KMS-11 (cell line): ENCODE measurements around the gene BCKDHA.

ENCODE experiments used
- H2AFZ ChIP-seq: fragments of 200-600 bp; sonication (generic); 2 replicates; pipeline ENCODE4 v1.6.1; 2016; ENCODE audit warnings: antibody characterized with exemption, mixed run types, low read depth
- H3K27ac ChIP-seq: fragments of 200-600 bp; sonication (generic); 2 replicates; pipeline ENCODE4 v1.6.1; 2016; ENCODE audit warnings: mild to moderate bottlenecking, mixed run types
- H3K27me3 ChIP-seq: fragments of 200-600 bp; sonication (generic); 2 replicates; pipeline ENCODE4 v1.6.1; 2017; ENCODE audit warnings: mild to moderate bottlenecking, low read depth, mixed run types, moderate library complexity; ENCODE audit not compliant: insufficient read depth
- H3K36me3 ChIP-seq: fragments of 200-600 bp; sonication (generic); 2 replicates; pipeline ENCODE4 v1.6.1; 2017; ENCODE audit warnings: mild to moderate bottlenecking, mixed run types; ENCODE audit not compliant: insufficient read depth
- H3K4me1 ChIP-seq: fragments of 200-600 bp; sonication (generic); 2 replicates; pipeline ENCODE4 v1.6.1; 2016; ENCODE audit warnings: mild to moderate bottlenecking, low read depth, mixed run types; ENCODE audit not compliant: poor library complexity, severe bottlenecking
- H3K4me2 ChIP-seq: fragments of 200-600 bp; sonication (generic); 2 replicates; pipeline ENCODE4 v1.7.0; 2016; ENCODE audit warnings: mild to moderate bottlenecking, mixed run types
- H3K4me3 ChIP-seq: fragments of 200-600 bp; sonication (generic); IDR thresholded peaks from 2 replicates; pipeline ENCODE4 v1.6.1; 2017; ENCODE audit warnings: low read depth, low read length, mixed read lengths; ENCODE audit not compliant: insufficient read depth
- H3K79me2 ChIP-seq: fragments of 200-600 bp; sonication (generic); 2 replicates; pipeline ENCODE4 v1.6.1; 2016; ENCODE audit warnings: low read depth, mixed run types; ENCODE audit not compliant: insufficient read depth
- H3K9ac ChIP-seq: fragments of 200-600 bp; sonication (generic); 2 replicates; pipeline ENCODE4 v1.6.1; 2016; ENCODE audit warnings: mild to moderate bottlenecking, mixed run types
- H4K20me1 ChIP-seq: fragments of 200-600 bp; sonication (generic); 2 replicates; pipeline ENCODE4 v1.6.1; 2016; ENCODE audit warnings: mild to moderate bottlenecking, mixed run types; ENCODE audit not compliant: insufficient read depth
- CTCF ChIP-seq: fragments of 200-600 bp; sonication (generic); conservative IDR thresholded peaks from 2 replicates; pipeline ENCODE4 v1.6.1; 2017; ENCODE audit warnings: low read depth, mild to moderate bottlenecking, antibody characterized with exemption, low read length, moderate library complexity, mixed read lengths

The BCKDHA gene

GRCh38 chr19:41355035-41355434 lies 42.6 kb upstream of the BCKDHA start:
- H3K4me3 ChIP-seq: no peak overlapping the region
- H3K9ac ChIP-seq: no peak overlapping the region
- peaks cover 32% of the 10 kb centered on the region for H3K79me2 ChIP-seq
- no peaks in the 10 kb centered on the region for H3K27me3 ChIP-seq
- H3K36me3 ChIP-seq: no peaks in the 10 kb centered on the region
- H3K27ac ChIP-seq: no peak overlapping the region
- TF ChIP-seq CTCF: no peak
- peaks cover 18% of the 10 kb centered on the region for H3K4me1 ChIP-seq
- H4K20me1 ChIP-seq: no peaks in the 10 kb centered on the region
- H3K4me2 ChIP-seq: no peak overlapping the region
- no peak overlapping the region for H2AFZ ChIP-seq

- no peak for TF ChIP-seq CTCF
Measured at GRCh38 chr19:41355802-41356201, 41.8 kb upstream of the BCKDHA start.

GRCh38 chr19:41356984-41357739 lies 40.5 kb upstream of the BCKDHA start:
- Histone ChIP-seq H3K9ac (no peak overlapping the region), H3K4me1 (peaks cover 6% of the 10 kb centered on the region), H3K36me3 (no peaks in the 10 kb centered on the region), H3K4me3 (no peak overlapping the region), H2AFZ (no peak overlapping the region), H3K79me2 (peaks cover 11% of the 10 kb centered on the region; the same call in 1 of the 2 replicates), H4K20me1 (no peaks in the 10 kb centered on the region), H3K27ac (no peak overlapping the region), H3K4me2 (no peak overlapping the region), H3K27me3 (no peaks in the 10 kb centered on the region)
- TF ChIP-seq CTCF: no peak

More at GRCh38 chr19:41355802-41356201, 41.8 kb upstream of the BCKDHA start:
- Histone ChIP-seq H3K79me2 (peaks cover 24% of the 10 kb centered on the region), H3K27ac (no peak overlapping the region), H3K9ac (no peak overlapping the region), H2AFZ (no peak overlapping the region), H3K27me3 (no peaks in the 10 kb centered on the region), H3K36me3 (no peaks in the 10 kb centered on the region), H3K4me1 (peaks cover 10% of the 10 kb centered on the region), H4K20me1 (no peaks in the 10 kb centered on the region), H3K4me2 (no peak overlapping the region), H3K4me3 (no peak overlapping the region)

- H3K4me2 ChIP-seq: no peak overlapping the region
- H3K27ac ChIP-seq: no peak overlapping the region
- H3K27me3 ChIP-seq: no peaks in the 10 kb centered on the region
Measured at GRCh38 chr19:41357746-41358145, 39.9 kb upstream of the BCKDHA start.

More at GRCh38 chr19:41357746-41358145, 39.9 kb upstream of the BCKDHA start:
- H3K36me3 ChIP-seq: no peaks in the 10 kb centered on the region
- no peak overlapping the region for H2AFZ ChIP-seq
- peaks cover 6% of the 10 kb centered on the region for H3K4me1 ChIP-seq
- H3K4me3 ChIP-seq: no peak overlapping the region
- H4K20me1 ChIP-seq: no peaks in the 10 kb centered on the region
- no peak overlapping the region for H3K9ac ChIP-seq
- no peak for TF ChIP-seq CTCF
- H3K79me2 ChIP-seq: peaks cover 5% of the 10 kb centered on the region; the same call in 1 of the 2 replicates
